ENCODE data around the gene TRDMT1. TPM values are rescaled to one million over a fixed set of nuclear protein-coding genes. Genes with fewer than 3 reads are reported as not detected.

TRDMT1 gene
- total RNA-seq, 1 donor from 2014 or later = 35.6 TPM

DNA sequence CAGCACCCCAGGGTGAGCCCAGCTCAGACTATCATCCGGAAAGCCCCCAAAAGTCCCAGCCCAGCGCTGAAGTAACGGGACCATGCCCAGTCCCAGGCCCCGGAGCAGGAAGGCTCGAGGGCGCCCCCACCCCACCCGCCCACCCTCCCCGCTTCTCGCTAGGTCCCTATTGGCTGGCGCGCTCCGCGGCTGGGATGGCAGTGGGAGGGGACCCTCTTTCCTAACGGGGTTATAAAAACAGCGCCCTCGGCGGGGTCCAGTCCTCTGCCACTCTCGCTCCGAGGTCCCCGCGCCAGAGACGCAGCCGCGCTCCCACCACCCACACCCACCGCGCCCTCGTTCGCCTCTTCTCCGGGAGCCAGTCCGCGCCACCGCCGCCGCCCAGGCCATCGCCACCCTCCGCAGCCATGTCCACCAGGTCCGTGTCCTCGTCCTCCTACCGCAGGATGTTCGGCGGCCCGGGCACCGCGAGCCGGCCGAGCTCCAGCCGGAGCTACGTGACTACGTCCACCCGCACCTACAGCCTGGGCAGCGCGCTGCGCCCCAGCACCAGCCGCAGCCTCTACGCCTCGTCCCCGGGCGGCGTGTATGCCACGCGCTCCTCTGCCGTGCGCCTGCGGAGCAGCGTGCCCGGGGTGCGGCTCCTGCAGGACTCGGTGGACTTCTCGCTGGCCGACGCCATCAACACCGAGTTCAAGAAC is 27.7 kb upstream of the TRDMT1 start:
- Histone ChIP-seq H3K79me2 (ENCODE audit: low read depth) (peaks cover 40% of the 10 kb centered on the region), H2AFZ (replicated peaks) (peak overlapping the region; percentile 83), H3K9ac (peak overlapping the region; percentile 49), H3K9me3 (ENCODE audit: low read depth) (no peaks in the 10 kb centered on the region), H3K36me3 (peaks cover 11% of the 10 kb centered on the region), H3K4me1 (peaks cover 25% of the 10 kb centered on the region), H3F3A (ENCODE audit: low read depth) (peaks cover 43% of the 10 kb centered on the region), H3K4me3 (peak overlapping the region; percentile 74), H4K20me1 (ENCODE audit: low read depth) (peaks cover 38% of the 10 kb centered on the region), H3K4me2 (peak overlapping the region; percentile 89), H3K27me3 (no peaks in the 10 kb centered on the region), H3K27ac (peak overlapping the region; percentile 89)
- peak; percentile 89 for DNase-seq (ENCODE audit: low spot score)
- Mint-ChIP-seq H3K36me3 (peaks cover 29% of the 10 kb centered on the region), H3K4me3 (peak overlapping the region; percentile 97), H3K4me1 (peaks cover 53% of the 10 kb centered on the region), H3K9me3 (no peaks in the 10 kb centered on the region), H3K27me3 (ENCODE audit: insufficient read depth, low read depth) (peaks cover 14% of the 10 kb centered on the region), H3K27ac (peak overlapping the region; percentile 95)
- TF ChIP-seq EZH2phosphoT487 (IDR thresholded peaks at IDR 0.05) = no peak
- TF ChIP-seq, protein P1, sequence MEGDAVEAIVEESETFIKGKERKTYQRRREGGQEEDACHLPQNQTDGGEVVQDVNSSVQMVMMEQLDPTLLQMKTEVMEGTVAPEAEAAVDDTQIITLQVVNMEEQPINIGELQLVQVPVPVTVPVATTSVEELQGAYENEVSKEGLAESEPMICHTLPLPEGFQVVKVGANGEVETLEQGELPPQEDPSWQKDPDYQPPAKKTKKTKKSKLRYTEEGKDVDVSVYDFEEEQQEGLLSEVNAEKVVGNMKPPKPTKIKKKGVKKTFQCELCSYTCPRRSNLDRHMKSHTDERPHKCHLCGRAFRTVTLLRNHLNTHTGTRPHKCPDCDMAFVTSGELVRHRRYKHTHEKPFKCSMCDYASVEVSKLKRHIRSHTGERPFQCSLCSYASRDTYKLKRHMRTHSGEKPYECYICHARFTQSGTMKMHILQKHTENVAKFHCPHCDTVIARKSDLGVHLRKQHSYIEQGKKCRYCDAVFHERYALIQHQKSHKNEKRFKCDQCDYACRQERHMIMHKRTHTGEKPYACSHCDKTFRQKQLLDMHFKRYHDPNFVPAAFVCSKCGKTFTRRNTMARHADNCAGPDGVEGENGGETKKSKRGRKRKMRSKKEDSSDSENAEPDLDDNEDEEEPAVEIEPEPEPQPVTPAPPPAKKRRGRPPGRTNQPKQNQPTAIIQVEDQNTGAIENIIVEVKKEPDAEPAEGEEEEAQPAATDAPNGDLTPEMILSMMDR (IDR thresholded peaks at IDR 0.05) = no peak

GRCh38 chr10:17228091-17229015 is 26.9 kb upstream of the TRDMT1 start, which contains the start of gene VIM:
TSS of gene VIM (plus strand) at chr10:17228241. CDS start at chr10:17229423, 1,182 bp downstream.
- peaks cover under 1% of the 10 kb centered on the region for H3K9me3 Mint-ChIP-seq
- H3K4me2 ChIP-seq = peak within 1 kb of the TSS; percentile 89
- peak within 1 kb of the TSS; percentile 97 for H3K4me3 Mint-ChIP-seq
- DNase-seq (ENCODE audit: low spot score) = peak; percentile 94
- H3F3A ChIP-seq (ENCODE audit: low read depth) = peaks cover 43% of the 10 kb centered on the region
- peak within 1 kb of the TSS; percentile 83 for H2AFZ ChIP-seq (replicated peaks)
- H3K27me3 Mint-ChIP-seq (ENCODE audit: insufficient read depth, low read depth) = peaks cover 14% of the 10 kb centered on the region
- TF ChIP-seq EZH2 (IDR thresholded peaks at IDR 0.05) (no peak), EZH2phosphoT487 (IDR thresholded peaks at IDR 0.05) (no peak)
- TF ChIP-seq, protein P1 (IDR thresholded peaks at IDR 0.05) = no peak
- no peaks in the 10 kb centered on the region for H3K27me3 ChIP-seq
- no peaks in the 10 kb centered on the region for H3K9me3 ChIP-seq (ENCODE audit: low read depth)
- H3K36me3 ChIP-seq = peaks cover 10% of the 10 kb centered on the region
- peak within 1 kb of the TSS; percentile 49 for H3K9ac ChIP-seq
- H3K4me1 ChIP-seq = peaks cover 25% of the 10 kb centered on the region
- H3K36me3 Mint-ChIP-seq = peaks cover 24% of the 10 kb centered on the region
- H3K4me1 Mint-ChIP-seq = peaks cover 46% of the 10 kb centered on the region
- peak within 1 kb of the TSS; percentile 74 for H3K4me3 ChIP-seq
- peak within 1 kb of the TSS; percentile 95 for H3K27ac Mint-ChIP-seq
- peaks cover 33% of the 10 kb centered on the region for H4K20me1 ChIP-seq (ENCODE audit: low read depth)
- H3K79me2 ChIP-seq (ENCODE audit: low read depth) = peaks cover 40% of the 10 kb centered on the region
- peak within 1 kb of the TSS; percentile 89 for H3K27ac ChIP-seq

- Histone ChIP-seq H3K9ac (no peak overlapping the region), H3K4me1 (peaks cover 25% of the 10 kb centered on the region), H3K4me2 (peak overlapping the region; percentile 89), H3K9me3 (ENCODE audit: low read depth) (no peaks in the 10 kb centered on the region), H3F3A (ENCODE audit: low read depth) (peaks cover 41% of the 10 kb centered on the region), H3K27me3 (no peaks in the 10 kb centered on the region), H4K20me1 (ENCODE audit: low read depth) (peaks cover 28% of the 10 kb centered on the region), H3K4me3 (peak overlapping the region; percentile 74), H3K27ac (no peak overlapping the region), H3K79me2 (ENCODE audit: low read depth) (peaks cover 34% of the 10 kb centered on the region), H2AFZ (replicated peaks) (no peak overlapping the region), H3K36me3 (peaks cover 5% of the 10 kb centered on the region)
- H3K4me3 Mint-ChIP-seq = peak overlapping the region; percentile 97
- H3K9me3 Mint-ChIP-seq = peaks cover 3% of the 10 kb centered on the region
- H3K36me3 Mint-ChIP-seq = peaks cover 22% of the 10 kb centered on the region
- H3K27me3 Mint-ChIP-seq (ENCODE audit: insufficient read depth, low read depth) = peaks cover 14% of the 10 kb centered on the region
- no peak for DNase-seq (ENCODE audit: low spot score)
- TF ChIP-seq EZH2phosphoT487 (IDR thresholded peaks at IDR 0.05) (no peak), EZH2 (IDR thresholded peaks at IDR 0.05) (no peak)
- TF ChIP-seq, protein P1 (IDR thresholded peaks at IDR 0.05) = peak; percentile 58
- H3K27ac Mint-ChIP-seq = peak overlapping the region; percentile 85
- peaks cover 41% of the 10 kb centered on the region for H3K4me1 Mint-ChIP-seq
These were observed 26.1 kb upstream of the TRDMT1 start for GRCh38 chr10:17227367-17228090.

Measured in neural progenitor cell (in vitro differentiated cells).